Activated CD4-positive, CD25-positive, alpha-beta regulatory T cell treated with anti-CD3 and anti-CD28 coated beads, Interleukin-2, amount 50 U/mL, for 72 hours (primary cell): ENCODE results near the gene MTREX.

Experiments used
- DNase-seq: peaks from one replicate; pipeline ENCODE4 v3.0.0; 2021

MTREX gene

DNA sequence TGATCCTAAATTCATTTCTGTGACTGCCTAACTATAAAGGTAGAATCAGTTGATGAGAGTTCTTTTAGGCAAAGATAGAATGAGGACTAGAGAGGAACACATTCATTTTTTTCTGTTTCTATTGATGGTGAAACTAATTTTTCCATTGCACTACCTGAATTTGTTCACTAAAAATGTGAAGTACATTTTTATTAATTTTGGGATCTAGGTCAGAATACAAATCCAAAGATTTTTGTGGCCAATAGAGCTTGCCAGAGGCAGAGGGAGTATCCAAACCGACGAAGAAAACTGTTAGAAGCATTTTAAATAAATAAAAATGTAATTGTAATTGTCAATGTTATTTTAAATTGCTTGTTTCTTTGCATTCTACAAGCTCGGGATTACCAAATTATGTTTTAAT, 78.1 kb downstream of the MTREX start:
- DNase-seq, result no peak

DNA sequence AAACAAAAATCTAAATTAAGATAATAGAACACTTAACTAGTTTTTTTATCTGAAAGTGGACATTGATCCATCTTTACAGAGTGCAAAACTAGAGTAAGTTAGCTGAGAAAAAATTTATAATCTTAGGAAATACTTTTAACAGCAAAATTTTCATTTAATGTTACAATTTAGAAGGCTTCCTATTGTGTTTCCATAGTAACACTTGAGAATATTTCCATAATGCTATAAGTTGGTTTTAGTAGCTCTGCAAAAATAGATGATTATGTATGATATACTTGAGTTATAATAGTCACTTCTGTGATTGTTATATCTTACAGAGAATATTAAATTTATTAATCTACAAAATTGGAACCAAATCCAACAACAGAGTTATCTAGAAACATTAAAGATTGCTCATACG, 78.6 kb downstream of the MTREX start:
- no peak for DNase-seq

DNA sequence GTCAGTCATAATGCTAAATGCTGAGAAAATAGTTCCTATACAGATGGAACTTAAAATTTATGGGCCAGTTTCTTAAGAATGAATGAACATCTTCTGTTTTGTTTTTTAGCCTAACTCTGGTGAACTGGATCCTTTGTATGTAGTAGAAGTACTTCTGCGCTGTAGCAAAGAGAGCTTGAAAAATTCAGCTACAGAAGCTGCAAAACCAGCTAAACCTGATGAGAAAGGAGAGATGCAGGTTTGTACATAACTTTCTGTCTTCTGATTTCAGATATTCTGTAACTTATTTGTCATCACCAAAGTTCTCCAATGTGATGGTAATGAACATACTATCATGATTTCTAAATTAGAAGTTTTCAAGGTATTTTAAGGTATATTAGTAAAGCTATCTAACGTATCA, 80.1 kb downstream of the MTREX start:
- DNase-seq, result no peak

DNA sequence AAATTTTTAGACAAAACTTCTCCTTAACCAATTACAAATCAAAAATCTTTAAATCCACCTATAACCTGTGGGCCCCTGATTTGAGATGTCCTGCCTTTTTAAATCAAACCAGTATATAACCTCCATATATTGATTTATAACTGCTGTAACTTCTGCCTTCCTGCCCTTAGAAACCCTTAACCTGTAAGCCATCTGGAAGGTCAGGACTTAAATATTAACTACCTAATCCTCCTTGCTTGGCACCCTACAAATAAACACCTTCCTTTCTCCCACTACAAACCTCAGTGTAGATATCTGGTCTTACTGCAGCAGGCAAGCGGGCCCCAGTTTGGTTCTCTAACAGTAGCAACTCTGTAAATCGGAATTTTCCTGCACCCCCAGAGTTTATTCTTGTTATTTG, 83.9 kb downstream of the MTREX start:
- DNase-seq, result no peak

DNA sequence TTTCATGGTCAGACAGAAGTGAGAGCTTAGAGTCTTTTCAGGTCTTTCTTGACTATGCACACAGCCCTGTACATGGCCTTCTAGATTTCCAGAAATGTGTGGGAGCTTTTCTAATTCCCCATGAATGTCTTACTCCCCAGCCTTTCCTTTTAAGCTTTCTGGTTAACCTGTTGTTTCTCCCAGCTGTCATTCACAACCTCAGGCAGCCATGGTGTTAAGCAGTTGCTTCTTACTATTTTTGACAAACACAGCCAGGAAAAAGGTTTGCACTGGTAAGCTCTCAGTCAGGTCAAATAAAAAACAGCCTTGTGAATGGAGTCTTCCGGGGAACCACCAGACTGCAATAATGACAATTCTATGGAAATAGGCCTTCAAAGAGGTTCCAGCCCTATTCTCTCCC, 84.9 kb downstream of the MTREX start:
- no peak for DNase-seq

DNA sequence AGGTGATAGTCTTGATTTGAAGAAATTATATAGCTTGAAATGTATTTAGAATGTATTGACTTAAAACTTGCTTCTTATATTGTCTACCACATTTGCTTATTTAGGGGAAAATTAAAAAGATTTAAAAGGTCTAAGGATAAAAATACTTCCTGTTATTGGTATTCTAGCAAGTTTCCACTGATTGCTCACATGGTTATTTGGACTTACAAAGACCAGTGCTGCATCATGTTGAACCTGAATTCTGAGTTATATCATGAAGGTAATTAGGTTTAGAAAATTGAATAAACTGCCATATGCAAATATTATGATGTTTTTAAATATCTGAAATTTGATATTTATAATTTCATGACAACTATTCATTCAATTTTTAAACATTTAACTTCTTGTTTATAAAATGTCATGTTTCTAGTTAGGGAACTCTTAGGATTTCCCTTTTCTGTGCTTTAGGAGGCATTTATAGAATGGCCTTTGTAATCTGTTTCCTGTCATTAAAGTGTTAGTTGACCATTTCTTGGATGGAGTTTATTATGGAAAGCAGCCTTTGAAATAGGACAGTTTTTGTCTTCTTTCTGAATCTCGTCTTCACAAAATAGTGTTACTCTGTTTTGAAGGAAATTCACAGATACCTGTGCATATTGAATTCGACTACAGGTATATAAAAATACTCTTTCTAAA, 85.8 kb downstream of the MTREX start:
- DNase-seq, result no peak

DNA sequence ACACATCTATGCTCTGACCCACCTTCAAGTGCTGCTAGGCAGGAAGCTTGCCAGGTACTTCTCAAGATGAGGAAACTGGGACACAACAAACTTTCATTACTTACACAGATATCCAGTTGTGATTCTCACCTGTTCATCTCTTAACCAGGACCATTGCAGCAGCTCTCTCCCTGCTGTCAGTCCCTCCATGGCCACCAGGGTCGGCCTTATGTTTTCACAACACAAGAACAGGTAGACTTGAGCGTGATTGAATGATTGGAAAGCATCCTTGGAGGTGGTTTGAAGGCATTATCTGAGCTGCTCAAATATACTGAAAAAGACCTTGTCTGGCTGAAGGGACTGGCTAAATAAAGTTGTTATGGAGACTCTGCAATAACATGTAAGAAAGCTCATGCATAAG, 94.4 kb downstream of the MTREX start:
- no peak for DNase-seq

DNA sequence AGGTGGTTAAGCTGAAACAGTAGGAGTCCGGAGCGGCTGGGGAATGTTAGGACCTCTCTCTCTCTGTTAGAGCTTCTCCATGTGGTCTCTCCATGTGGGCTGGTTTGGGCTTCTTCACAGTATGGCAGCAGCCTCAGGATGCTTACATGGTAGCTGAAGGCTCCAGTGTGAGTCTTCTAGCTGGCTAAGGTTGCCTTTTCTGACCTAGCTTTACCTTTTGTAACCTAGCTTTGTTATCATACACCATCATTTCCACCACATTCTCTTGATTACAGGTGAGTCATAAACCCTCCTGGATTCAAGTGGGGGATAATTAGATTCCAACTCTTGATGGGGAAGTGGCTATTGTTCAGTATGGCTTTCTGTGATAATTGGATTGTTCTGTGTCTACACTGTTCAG, 98.5 kb downstream of the MTREX start:
- no peak for DNase-seq

DNA sequence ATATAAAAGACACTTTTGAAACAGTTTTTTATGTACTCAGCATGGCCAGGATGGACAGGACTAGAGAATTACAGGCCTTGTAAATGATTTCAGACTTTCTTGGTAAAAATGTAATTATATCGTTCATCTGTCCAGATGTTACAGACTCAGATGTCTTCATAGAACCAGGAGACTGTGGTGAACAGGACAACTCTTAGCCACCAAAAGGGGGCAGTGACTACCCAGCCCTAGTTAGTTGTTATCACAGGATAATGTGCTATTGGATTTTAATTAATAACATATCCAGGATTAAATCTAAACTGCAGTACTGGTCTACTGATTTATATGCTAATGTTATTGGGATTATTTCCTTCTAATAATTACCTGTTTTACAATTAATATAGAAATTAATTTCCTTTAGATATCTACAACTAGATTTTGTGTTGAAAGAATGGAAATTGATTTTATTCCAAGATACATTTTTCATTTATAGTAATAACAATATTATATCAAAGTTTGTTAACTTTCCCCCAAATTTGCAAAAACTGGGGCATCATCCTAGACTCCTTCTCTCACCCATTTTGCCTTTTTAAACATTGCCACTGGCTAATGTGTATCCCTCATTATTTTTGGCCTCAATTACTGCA, 99.4 kb downstream of the MTREX start:
- no peak for DNase-seq

DNA sequence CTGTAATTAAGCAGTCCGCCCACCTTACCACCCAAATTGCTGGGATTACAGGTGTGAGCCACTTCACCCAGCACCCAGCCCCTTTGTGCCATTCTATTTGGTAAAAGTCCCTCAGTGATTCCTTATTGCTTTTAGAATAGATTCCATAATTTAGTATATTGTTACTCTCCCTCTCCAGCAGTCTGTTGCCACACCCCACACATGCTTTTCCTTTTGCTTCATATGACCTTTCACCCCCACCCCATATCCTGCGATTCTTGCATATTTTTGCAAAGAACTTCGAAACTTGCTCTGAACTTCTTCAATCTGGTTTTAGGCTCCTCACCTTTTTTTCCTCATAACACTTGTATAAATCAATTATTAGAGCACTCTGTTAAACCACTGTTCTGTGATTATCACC, 100.2 kb downstream of the MTREX start:
- DNase-seq, result no peak

DNA sequence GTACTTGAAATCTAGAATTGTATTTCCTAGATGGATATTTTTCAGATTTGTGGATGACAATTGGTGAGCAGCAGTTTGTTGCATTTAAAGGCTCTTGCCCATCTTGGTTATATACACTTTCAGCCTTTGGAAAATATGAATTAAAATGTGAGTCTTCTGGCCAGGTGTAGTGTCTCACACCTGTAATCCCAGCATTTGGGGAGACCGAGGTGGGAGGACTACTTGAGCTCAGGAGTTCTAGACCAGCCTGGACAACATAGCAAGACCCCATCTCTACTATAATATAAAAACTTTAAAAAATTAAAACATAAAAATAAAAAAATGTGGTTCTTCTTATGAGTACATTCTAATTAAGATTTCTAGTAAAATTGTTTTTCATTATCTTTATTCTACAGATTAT, 102.0 kb downstream of the MTREX start:
- no peak for DNase-seq

DNA sequence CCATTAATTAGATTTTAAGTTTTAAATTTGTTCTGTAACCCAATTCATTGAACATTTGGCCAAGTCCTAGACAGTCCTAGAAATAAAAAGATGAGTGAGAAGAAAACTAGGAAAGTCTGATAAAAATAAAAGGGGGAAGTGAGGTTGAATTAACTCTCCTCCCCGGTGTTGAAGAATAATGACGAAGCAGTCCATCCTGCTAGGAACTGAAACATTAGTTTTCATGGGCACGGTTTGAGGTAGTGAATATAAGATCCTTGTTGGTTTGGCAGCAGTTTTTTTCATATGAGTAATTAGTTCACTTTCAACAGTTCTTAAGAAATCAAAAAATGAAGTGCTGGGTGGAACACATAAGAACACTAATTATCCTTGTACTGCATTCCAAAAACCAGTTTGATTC, 103.1 kb downstream of the MTREX start:
- no peak for DNase-seq

DNA sequence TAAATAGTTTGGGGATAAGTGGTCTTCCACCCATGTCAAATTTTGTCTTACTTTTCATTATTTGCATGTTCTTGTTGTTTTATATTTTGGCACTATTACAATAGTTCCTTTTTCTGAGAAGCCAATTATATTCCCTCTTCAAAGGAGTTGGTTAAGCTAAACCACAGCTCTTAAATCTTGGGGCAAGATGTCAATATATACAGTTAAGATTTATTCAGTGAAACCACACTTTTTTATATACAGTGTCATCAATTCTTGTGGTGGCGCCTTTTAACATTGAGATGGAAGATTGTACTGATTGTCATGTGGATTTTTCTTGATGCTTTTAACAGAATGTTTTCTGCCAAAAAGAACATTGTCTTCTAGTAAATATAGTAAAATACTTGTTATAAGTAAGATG, 104.1 kb downstream of the MTREX start:
- DNase-seq, result no peak

DNA sequence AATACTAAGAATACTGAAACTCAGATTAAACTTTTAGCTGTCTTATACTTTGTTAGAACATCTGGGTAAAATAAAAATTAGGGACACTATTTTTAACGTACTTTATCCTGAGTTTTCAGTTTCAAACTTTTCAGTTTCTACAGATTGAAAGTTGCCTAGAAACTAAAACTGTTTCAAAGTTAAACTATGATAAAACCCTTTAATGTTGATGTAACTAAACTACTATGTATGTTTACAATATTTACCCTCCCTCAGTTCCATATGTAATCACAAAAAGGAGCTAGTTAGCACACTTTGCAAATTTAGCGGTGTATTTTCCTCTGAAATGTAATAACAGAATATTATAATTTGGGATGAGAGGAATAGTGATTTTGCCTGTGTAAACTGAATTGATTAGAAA, 105.9 kb downstream of the MTREX start:
- no peak for DNase-seq

DNA sequence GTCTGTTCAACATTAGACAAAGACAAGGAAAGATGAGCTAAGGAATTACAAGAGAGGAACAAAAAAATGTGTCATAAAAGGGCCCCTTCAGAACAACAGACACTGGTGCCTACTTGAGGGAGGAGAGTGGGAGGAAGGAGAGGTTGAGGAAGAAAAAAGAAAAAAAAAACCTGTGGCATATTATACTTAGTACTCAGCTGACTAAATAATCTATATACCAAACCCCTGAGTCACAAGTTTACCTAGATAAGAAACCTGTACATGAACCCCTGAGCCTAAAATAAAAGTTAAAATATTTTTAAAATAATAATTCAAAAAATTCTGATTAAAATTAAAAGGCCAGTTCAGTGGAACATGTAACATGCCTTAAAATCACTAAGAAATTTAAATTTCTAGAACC, 107.3 kb downstream of the MTREX start:
- no peak for DNase-seq

DNA sequence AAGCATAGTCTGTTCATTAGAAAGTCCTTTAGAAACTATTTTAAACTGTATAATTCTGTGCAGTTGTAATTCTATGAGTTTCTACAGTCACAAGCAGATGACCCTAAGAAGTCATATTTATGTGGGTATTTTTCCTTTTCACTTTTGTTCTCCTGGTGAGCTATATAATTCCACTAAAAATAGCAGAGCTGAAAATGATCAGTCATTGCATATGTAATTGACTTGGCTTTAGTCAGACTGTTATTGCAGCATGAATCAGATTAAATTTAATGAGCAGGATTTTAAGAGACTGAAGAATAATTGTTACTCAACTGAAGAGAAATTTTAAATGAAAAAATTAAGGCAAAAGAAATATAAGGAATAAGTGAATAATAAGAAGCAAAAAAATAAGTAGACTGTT, 108.5 kb downstream of the MTREX start:
- DNase-seq, result no peak

DNA sequence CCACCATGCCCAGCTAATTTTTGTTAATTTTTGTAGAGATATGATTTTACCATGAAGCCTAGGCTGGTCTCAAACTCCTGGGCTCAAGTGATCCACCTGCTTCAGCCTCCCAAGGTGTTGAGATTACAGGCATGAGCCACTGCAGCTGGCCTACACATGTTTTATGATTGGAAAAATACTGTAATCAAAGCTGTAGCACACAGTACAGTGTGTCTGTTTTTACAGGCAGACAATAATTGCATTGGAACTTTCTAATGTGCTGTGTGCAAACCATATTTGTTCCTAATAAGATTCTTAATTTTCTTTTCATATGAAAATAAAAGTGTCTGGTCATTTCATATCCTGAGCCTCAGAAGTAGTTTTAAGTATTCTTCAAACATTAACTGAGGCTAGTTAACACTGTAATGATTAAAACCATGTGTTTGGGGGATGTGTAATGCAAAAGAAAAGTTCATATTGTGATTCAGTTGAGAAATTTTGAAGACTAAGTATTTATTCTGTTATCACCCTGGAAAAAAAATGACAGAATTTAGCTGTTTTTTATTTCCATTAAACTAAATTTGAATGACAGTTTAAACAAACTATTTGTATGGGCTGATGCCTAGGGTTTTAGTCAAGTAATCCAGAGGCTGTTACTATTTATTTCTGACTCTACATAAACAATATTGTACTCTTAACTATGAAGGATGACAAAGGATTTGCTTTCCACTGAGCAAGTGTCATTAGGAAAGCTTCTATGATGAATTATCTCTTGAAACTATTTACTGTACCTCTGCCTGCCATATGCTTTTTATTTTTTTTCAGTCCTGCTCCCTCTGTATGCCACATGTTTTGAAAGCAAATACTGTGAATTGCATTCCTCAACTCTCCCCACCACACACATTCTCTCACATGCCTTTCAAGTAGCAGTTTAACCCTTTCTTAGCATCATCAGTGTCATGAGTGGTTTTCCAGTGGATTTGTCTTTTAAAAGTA, 111.5 kb downstream of the MTREX start:
- no peak for DNase-seq

DNA sequence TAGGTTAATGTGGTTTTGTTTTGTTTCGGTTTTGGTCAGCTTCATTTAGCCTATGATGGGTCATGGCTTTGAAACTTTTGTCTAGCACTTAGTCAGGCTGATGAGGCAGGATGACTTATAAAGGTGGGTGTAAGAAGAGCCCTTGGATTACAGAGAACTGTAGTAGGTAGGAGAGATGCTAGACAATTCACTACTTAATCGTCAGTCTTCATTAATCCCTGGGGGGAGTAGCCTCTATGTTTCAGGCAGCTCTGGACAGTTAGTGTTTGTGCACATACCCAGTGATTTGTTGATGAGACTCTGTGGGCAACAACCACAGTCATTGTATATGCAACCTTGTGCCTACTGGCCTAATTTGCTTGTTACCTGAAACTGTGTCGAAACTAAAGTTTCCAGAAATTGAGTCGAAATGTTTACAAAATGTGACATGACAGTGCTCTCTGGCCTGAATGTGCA, 113.3 kb downstream of the MTREX start:
- no peak for DNase-seq

DNA sequence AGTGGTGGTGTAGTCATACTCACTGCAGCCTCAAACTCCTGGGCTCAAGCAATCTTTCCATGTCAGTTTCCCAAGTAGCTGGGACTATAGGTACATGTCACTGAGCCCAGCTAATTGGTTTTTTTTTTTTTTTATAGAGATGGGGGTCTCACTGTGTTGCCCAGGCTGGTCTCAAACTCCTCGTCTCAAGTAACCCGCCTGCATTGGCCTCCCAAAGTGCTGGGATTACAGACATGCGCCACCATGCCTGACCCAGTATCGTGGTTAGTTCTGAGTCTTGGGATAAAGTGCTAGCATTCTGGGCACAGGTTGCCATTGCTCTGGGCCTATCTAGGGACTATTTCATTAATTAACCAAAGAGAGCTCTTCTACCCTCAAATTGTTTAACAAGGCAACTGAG, 118.7 kb downstream of the MTREX start:
- DNase-seq, result no peak

DNA sequence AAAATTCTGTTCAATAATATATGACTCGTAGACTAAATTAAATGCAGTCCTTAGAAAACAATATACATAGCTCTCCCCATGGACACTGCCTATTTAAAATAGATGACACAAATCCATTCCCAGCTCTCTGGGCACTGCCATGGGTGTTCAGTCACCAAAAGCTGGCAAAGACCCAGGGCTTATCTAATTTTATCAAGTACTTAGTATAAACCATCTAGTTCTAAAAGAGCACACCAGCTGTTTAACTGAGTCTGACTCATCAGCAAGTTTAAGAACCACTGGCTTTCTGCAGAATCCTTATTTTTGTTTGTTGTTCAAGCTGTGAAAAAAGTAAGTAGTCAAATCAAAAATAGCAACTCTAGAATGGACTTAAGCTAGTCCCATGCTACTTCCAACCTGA, 119.4 kb downstream of the MTREX start:
- DNase-seq, result no peak

DNA sequence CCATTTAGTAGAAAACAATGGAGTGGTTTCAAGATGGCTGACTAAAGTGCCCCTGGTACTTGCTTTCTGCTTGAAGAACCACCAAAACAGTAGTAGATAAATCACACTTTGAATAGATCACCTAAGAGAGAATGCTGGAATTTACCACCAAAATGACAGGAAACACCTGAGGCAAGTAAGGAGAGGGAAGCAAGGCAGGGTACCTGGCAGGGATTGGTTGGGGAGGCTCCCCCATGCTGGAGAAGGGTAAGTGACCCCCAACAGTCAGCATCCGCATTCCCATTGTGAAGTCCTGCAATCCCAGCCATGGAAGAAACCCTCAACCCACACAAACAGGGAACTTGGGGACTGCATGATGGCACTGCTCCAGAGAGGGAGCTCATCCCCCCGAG, 121.4 kb downstream of the MTREX start:
- DNase-seq, result no peak

DNA sequence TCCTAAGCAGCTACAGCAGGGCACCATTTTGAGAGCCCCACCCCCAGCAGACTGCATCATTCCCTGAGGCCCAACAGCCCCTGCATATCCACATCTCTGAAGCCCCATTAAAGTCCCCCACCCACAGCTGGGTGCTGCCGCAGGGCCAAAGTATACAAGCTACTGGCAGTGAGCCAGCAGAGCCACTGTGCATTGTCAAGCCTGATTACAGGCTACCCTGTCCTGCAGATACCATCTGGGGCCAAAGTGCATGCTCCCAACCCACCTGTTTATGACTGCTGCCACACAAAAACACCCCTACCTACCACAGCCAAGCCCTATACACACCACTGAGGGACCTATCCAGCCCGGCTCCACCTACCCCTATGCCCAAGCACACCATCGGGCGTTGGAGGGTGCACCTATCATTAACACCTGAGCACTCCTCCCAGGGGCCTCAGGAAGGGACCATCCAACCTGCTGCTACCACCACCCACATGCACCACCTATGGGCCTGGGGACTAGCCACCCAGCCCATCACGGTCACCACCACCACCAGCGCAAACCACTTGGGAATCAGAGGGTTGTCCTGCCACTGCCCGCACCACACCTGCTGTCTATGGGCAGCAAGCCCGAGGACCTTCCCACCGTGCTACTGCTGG, 121.9 kb downstream of the MTREX start:
- no peak for DNase-seq

DNA sequence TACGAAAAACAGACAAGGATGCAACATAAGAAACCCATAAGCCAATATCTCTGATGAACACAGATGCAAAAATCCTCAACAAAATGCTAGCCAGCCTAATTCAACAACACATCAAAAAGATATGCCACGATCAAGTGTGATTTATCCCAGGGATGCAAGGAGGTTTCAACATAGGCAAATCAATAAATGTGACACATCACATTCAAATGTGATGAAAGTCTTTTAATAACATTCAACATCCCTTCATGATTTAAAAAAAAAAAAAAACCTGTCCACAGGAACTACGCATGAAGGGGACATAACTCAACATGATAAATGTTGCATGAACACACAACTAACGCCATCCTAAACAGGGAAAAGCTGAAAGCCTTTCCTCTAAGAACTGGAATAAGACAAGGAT, 124.8 kb downstream of the MTREX start:
- DNase-seq, result no peak

DNA sequence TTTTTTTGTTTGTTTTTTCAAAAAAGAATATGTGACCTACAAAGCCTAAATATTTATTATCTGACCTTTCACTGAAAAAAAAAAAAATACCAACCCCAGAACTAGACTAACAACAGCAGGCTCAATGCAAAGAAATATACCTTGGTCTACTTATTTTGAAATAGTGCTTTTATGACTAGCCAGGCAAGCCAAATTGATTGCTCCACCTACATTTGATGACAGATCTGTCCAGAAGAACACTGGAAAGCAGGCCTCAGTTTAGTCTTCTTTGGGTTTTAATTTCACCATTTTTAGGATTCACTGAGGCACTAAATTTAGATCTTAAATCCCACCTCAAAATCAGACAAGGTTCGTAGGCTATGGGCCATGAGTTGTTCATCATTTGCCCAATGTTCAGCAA, 129.7 kb downstream of the MTREX start:
- no peak for DNase-seq
